ENCODE measurements around the gene C5AR1. TPM values are rescaled to one million over a fixed set of nuclear protein-coding genes. Genes with fewer than 3 reads are reported as not detected.
"Not testable (repeated sequence)": the region's sequence is repeated elsewhere in the genome, so short reads cannot be mapped to it uniquely, and the experiment has no call there.

The C5AR1 gene
- total RNA-seq, 4 donors from 2014 or later = 0.70 to 5.0 (median 2.2) TPM; not detected in 1

- Histone ChIP-seq H3K4me3 (no peak overlapping the region), H3K27me3 (no peaks in the 10 kb centered on the region), H3K36me3 (no peaks in the 10 kb centered on the region), H3K4me1 (peaks cover 0 to 12% (median 4%) of the 10 kb centered on the region in 4 donors), H3K27ac (no peak overlapping the region), H3K9me3 (no peaks in the 10 kb centered on the region)
- peak in 2 of 3 donors; percentile 33 to 77 for DNase-seq
- no peak for TF ChIP-seq POLR2A (IDR thresholded peaks at IDR 0.05)
- TF ChIP-seq, protein P1, sequence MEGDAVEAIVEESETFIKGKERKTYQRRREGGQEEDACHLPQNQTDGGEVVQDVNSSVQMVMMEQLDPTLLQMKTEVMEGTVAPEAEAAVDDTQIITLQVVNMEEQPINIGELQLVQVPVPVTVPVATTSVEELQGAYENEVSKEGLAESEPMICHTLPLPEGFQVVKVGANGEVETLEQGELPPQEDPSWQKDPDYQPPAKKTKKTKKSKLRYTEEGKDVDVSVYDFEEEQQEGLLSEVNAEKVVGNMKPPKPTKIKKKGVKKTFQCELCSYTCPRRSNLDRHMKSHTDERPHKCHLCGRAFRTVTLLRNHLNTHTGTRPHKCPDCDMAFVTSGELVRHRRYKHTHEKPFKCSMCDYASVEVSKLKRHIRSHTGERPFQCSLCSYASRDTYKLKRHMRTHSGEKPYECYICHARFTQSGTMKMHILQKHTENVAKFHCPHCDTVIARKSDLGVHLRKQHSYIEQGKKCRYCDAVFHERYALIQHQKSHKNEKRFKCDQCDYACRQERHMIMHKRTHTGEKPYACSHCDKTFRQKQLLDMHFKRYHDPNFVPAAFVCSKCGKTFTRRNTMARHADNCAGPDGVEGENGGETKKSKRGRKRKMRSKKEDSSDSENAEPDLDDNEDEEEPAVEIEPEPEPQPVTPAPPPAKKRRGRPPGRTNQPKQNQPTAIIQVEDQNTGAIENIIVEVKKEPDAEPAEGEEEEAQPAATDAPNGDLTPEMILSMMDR (IDR thresholded peaks at IDR 0.05) = peak in 3 of 6 experiments; percentile 34 to 38 (median 34)
Observed at GRCh38 chr19:47280183-47280797, 29.4 kb upstream of the C5AR1 start.

GRCh38 chr19:47283405-47284059 is 26.1 kb upstream of the C5AR1 start:
- peaks cover 0 to under 1% (median 0%) of the 10 kb centered on the region in 4 donors for H3K4me1 ChIP-seq
- no peak for DNase-seq
- no peaks in the 10 kb centered on the region for H3K9me3 ChIP-seq
- H3K36me3 ChIP-seq = no peaks in the 10 kb centered on the region
- no peak overlapping the region for H3K27ac ChIP-seq
- TF ChIP-seq, protein P1 (IDR thresholded peaks at IDR 0.05) = no peak
- TF ChIP-seq POLR2A (IDR thresholded peaks at IDR 0.05) = no peak
- H3K4me3 ChIP-seq = no peak overlapping the region
- no peaks in the 10 kb centered on the region for H3K27me3 ChIP-seq

- Histone ChIP-seq H3K4me1 (peaks cover 0 to 9% (median 0%) of the 10 kb centered on the region in 4 donors), H3K4me3 (no peak overlapping the region), H3K27me3 (no peaks in the 10 kb centered on the region), H3K36me3 (no peaks in the 10 kb centered on the region), H3K9me3 (no peaks in the 10 kb centered on the region), H3K27ac (no peak overlapping the region)
- DNase-seq = peak in 2 of 3 donors; percentile 51 to 75
- no peak for TF ChIP-seq POLR2A (IDR thresholded peaks at IDR 0.05)
- TF ChIP-seq, protein P1 (IDR thresholded peaks at IDR 0.05) = peak; percentile 83 to 98 (median 92)
Observed at GRCh38 chr19:47284324-47284899, 25.2 kb upstream of the C5AR1 start.

DNA sequence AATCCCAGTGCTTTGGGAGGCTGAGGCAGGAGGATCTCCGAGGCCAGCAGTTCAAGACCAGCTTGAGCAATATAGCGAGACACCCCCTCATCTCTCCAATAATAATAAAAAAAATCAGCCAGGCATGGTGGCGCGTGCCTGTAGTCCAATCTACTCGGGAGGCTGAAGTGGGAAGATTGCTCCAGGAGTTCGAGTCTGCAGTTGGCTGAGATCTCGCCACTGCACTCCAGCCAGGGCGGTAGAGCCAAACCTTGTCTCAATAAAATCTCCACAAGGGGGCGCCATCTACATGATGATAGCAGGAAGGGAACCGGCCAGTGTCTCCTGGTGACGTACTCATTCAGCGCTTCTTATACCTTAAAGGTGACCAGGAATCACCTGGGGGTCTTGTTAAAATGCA is 13.6 kb upstream of the C5AR1 start:
- TF ChIP-seq, protein P1 (IDR thresholded peaks at IDR 0.05) = peak; percentile 59 to 82 (median 78)
- TF ChIP-seq POLR2A (IDR thresholded peaks at IDR 0.05) = no peak
- Histone ChIP-seq H3K4me3 (no peak overlapping the region), H3K36me3 (no peaks in the 10 kb centered on the region), H3K9me3 (no peaks in the 10 kb centered on the region), H3K4me1 (no peaks in the 10 kb centered on the region), H3K27me3 (no peaks in the 10 kb centered on the region), H3K27ac (no peak overlapping the region)
- DNase-seq = peak in 2 of 3 donors; percentile 83 to 91

DNA sequence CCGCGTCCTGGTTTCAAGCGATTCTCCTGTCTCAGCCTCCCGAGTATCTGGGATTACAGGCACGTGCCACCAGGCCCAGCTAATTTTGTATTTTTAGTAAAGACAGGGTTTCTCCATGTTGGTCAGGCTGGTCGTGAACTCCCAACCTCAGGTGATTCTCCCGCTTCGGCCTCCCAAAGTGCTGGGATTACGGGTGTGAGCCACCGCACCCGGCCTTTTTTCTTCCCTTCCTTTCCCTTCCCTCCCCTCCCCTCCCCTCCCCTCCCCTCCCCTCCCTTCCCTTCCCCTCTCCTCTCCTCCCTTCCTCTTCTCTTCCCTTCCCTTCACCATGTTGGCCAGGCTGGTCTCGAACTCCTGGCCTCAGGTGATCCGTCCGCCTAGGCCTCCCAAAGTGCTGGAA is 8.8 kb upstream of the C5AR1 start:
- H3K4me1 ChIP-seq, H3K27me3 ChIP-seq, DNase-seq, H3K27ac ChIP-seq, H3K36me3 ChIP-seq, H3K4me3 ChIP-seq, H3K9me3 ChIP-seq: not testable (repeated sequence)

GRCh38 chr19:47302249-47302648 is 7.4 kb upstream of the C5AR1 start:
- Histone ChIP-seq H3K27ac (no peak overlapping the region), H3K36me3 (no peaks in the 10 kb centered on the region), H3K4me3 (no peak overlapping the region), H3K4me1 (no peaks in the 10 kb centered on the region), H3K9me3 (no peaks in the 10 kb centered on the region), H3K27me3 (no peaks in the 10 kb centered on the region)
- TF ChIP-seq POLR2A (IDR thresholded peaks at IDR 0.05) = no peak
- TF ChIP-seq, protein P1 (IDR thresholded peaks at IDR 0.05) = no peak
- no peak for DNase-seq

Data from Peyer's patch (tissue), 4 donors.